ENCODE data around the gene TUBG1.

TUBG1 gene

GRCh38 chr17:42639525-42640113 lies 30.1 kb downstream of the TUBG1 start:
- Histone ChIP-seq H3K56ac (ENCODE audit: low read length) (no peak overlapping the region), H2BK5ac (ENCODE audit: low read length) (no peak overlapping the region), H3K36me3 (ENCODE audit: control insufficient read depth, insufficient read depth, low read length) (no peaks in the 10 kb centered on the region), H3K4ac (ENCODE audit: low read depth, low read length) (no peak overlapping the region), H2BK120ac (ENCODE audit: low read depth, low read length) (no peak overlapping the region), H4K5ac (ENCODE audit: low read length) (no peak overlapping the region), H3K27me3 (ENCODE audit: insufficient read depth, low read length, poor library complexity) (no peaks in the 10 kb centered on the region), H3K79me2 (ENCODE audit: control insufficient read depth, insufficient read depth, low read length) (no peaks in the 10 kb centered on the region), H3K4me1 (ENCODE audit: control insufficient read depth, low read depth, low read length) (no peaks in the 10 kb centered on the region), H3K18ac (ENCODE audit: low read length) (no peak overlapping the region), H3K4me3 (ENCODE audit: low read length) (no peak overlapping the region), H3K9ac (ENCODE audit: low read length) (no peak overlapping the region), H3K23ac (ENCODE audit: low read length) (no peak overlapping the region), H3K79me1 (ENCODE audit: low read length) (no peaks in the 10 kb centered on the region), H2BK15ac (replicated peaks; ENCODE audit: low read depth) (no peak overlapping the region), H3K4me2 (ENCODE audit: low read length) (no peak overlapping the region), H4K8ac (ENCODE audit: low read depth, low read length) (no peak overlapping the region), H3K27ac (ENCODE audit: low read depth, low read length) (no peak overlapping the region), H2AK5ac (ENCODE audit: low read length) (no peak overlapping the region)
- no peak for DNase-seq
- no CpG with 5 or more reads among the region's 7 CpGs for whole genome bisulfite sequencing (ENCODE audit: extremely low coverage, insufficient coverage, low lambda C conversion rate)

- Histone ChIP-seq H3K4me1 (ENCODE audit: control insufficient read depth, low read depth, low read length) (no peaks in the 10 kb centered on the region), H3K9ac (ENCODE audit: low read length) (no peak overlapping the region), H2BK120ac (ENCODE audit: low read depth, low read length) (no peak overlapping the region), H2BK15ac (replicated peaks; ENCODE audit: low read depth) (no peak overlapping the region), H3K4ac (ENCODE audit: low read depth, low read length) (no peak overlapping the region), H3K4me3 (ENCODE audit: low read length) (no peak overlapping the region), H3K27me3 (ENCODE audit: insufficient read depth, low read length, poor library complexity) (no peaks in the 10 kb centered on the region), H3K36me3 (ENCODE audit: control insufficient read depth, insufficient read depth, low read length) (no peaks in the 10 kb centered on the region), H4K5ac (ENCODE audit: low read length) (no peak overlapping the region), H3K79me1 (ENCODE audit: low read length) (no peaks in the 10 kb centered on the region), H3K56ac (ENCODE audit: low read length) (no peak overlapping the region), H3K79me2 (ENCODE audit: control insufficient read depth, insufficient read depth, low read length) (no peaks in the 10 kb centered on the region), H2BK5ac (ENCODE audit: low read length) (no peak overlapping the region), H4K8ac (ENCODE audit: low read depth, low read length) (no peak overlapping the region), H3K27ac (ENCODE audit: low read depth, low read length) (no peak overlapping the region), H3K18ac (ENCODE audit: low read length) (no peak overlapping the region), H2AK5ac (ENCODE audit: low read length) (no peak overlapping the region), H3K23ac (ENCODE audit: low read length) (no peak overlapping the region), H3K4me2 (ENCODE audit: low read length) (no peak overlapping the region)
- DNase-seq: no peak
- no CpG with 5 or more reads among the region's 4 CpGs for WGBS (ENCODE audit: extremely low coverage, insufficient coverage, low lambda C conversion rate)
These were observed 30.6 kb downstream of the TUBG1 start for GRCh38 chr17:42640121-42640520.

GRCh38 chr17:42642336-42642735 lies 32.9 kb downstream of the TUBG1 start:
- no peaks in the 10 kb centered on the region for H3K79me2 ChIP-seq (ENCODE audit: control insufficient read depth, insufficient read depth, low read length)
- WGBS (ENCODE audit: extremely low coverage, insufficient coverage, low lambda C conversion rate): no CpG with 5 or more reads among the region's 2 CpGs
- H2BK15ac ChIP-seq (replicated peaks; ENCODE audit: low read depth): no peak overlapping the region
- no peak overlapping the region for H3K9ac ChIP-seq (ENCODE audit: low read length)
- H3K4me1 ChIP-seq (ENCODE audit: control insufficient read depth, low read depth, low read length): no peaks in the 10 kb centered on the region
- H4K8ac ChIP-seq (ENCODE audit: low read depth, low read length): no peak overlapping the region
- no peaks in the 10 kb centered on the region for H3K36me3 ChIP-seq (ENCODE audit: control insufficient read depth, insufficient read depth, low read length)
- no peak overlapping the region for H4K5ac ChIP-seq (ENCODE audit: low read length)
- no peak overlapping the region for H3K4ac ChIP-seq (ENCODE audit: low read depth, low read length)
- H3K23ac ChIP-seq (ENCODE audit: low read length): no peak overlapping the region
- H3K27ac ChIP-seq (ENCODE audit: low read depth, low read length): no peak overlapping the region
- no peak overlapping the region for H2BK120ac ChIP-seq (ENCODE audit: low read depth, low read length)
- no peak overlapping the region for H3K18ac ChIP-seq (ENCODE audit: low read length)
- no peak overlapping the region for H2BK5ac ChIP-seq (ENCODE audit: low read length)
- H3K56ac ChIP-seq (ENCODE audit: low read length): no peak overlapping the region
- DNase-seq: no peak
- H3K79me1 ChIP-seq (ENCODE audit: low read length): no peaks in the 10 kb centered on the region
- no peak overlapping the region for H2AK5ac ChIP-seq (ENCODE audit: low read length)
- no peak overlapping the region for H3K4me2 ChIP-seq (ENCODE audit: low read length)
- H3K27me3 ChIP-seq (ENCODE audit: insufficient read depth, low read length, poor library complexity): no peaks in the 10 kb centered on the region
- H3K4me3 ChIP-seq (ENCODE audit: low read length): no peak overlapping the region

- Histone ChIP-seq H3K36me3 (ENCODE audit: control insufficient read depth, insufficient read depth, low read length) (no peaks in the 10 kb centered on the region), H3K27ac (ENCODE audit: low read depth, low read length) (no peak overlapping the region), H3K79me1 (ENCODE audit: low read length) (no peaks in the 10 kb centered on the region), H2BK120ac (ENCODE audit: low read depth, low read length) (no peak overlapping the region), H3K18ac (ENCODE audit: low read length) (no peak overlapping the region), H3K23ac (ENCODE audit: low read length) (no peak overlapping the region), H2AK5ac (ENCODE audit: low read length) (no peak overlapping the region), H3K56ac (ENCODE audit: low read length) (no peak overlapping the region), H4K8ac (ENCODE audit: low read depth, low read length) (no peak overlapping the region), H4K5ac (ENCODE audit: low read length) (no peak overlapping the region), H2BK15ac (replicated peaks; ENCODE audit: low read depth) (no peak overlapping the region), H3K79me2 (ENCODE audit: control insufficient read depth, insufficient read depth, low read length) (no peaks in the 10 kb centered on the region), H3K27me3 (ENCODE audit: insufficient read depth, low read length, poor library complexity) (no peaks in the 10 kb centered on the region), H3K9ac (ENCODE audit: low read length) (no peak overlapping the region), H3K4ac (ENCODE audit: low read depth, low read length) (no peak overlapping the region), H3K4me1 (ENCODE audit: control insufficient read depth, low read depth, low read length) (no peaks in the 10 kb centered on the region), H2BK5ac (ENCODE audit: low read length) (no peak overlapping the region), H3K4me2 (ENCODE audit: low read length) (no peak overlapping the region), H3K4me3 (ENCODE audit: low read length) (no peak overlapping the region)
- no peak for DNase-seq
- no CpG with 5 or more reads among the region's 5 CpGs for WGBS (ENCODE audit: extremely low coverage, insufficient coverage, low lambda C conversion rate)
These were observed 38.3 kb downstream of the TUBG1 start for GRCh38 chr17:42647778-42648177.

- Histone ChIP-seq H3K79me1 (ENCODE audit: low read length) (no peaks in the 10 kb centered on the region), H3K79me2 (ENCODE audit: control insufficient read depth, insufficient read depth, low read length) (no peaks in the 10 kb centered on the region), H3K36me3 (ENCODE audit: control insufficient read depth, insufficient read depth, low read length) (no peaks in the 10 kb centered on the region), H3K18ac (ENCODE audit: low read length) (no peak overlapping the region), H2BK120ac (ENCODE audit: low read depth, low read length) (no peak overlapping the region), H2AK5ac (ENCODE audit: low read length) (no peak overlapping the region), H2BK5ac (ENCODE audit: low read length) (no peak overlapping the region), H3K4me2 (ENCODE audit: low read length) (no peak overlapping the region), H2BK15ac (replicated peaks; ENCODE audit: low read depth) (no peak overlapping the region), H3K27ac (ENCODE audit: low read depth, low read length) (no peak overlapping the region), H3K56ac (ENCODE audit: low read length) (no peak overlapping the region), H3K9ac (ENCODE audit: low read length) (no peak overlapping the region), H3K27me3 (ENCODE audit: insufficient read depth, low read length, poor library complexity) (no peaks in the 10 kb centered on the region), H3K4me3 (ENCODE audit: low read length) (no peak overlapping the region), H4K8ac (ENCODE audit: low read depth, low read length) (no peak overlapping the region), H3K4ac (ENCODE audit: low read depth, low read length) (no peak overlapping the region), H3K23ac (ENCODE audit: low read length) (no peak overlapping the region), H4K5ac (ENCODE audit: low read length) (no peak overlapping the region), H3K4me1 (ENCODE audit: control insufficient read depth, low read depth, low read length) (peaks cover 2% of the 10 kb centered on the region)
- DNase-seq: no peak
- WGBS (ENCODE audit: extremely low coverage, insufficient coverage, low lambda C conversion rate): no CpG with 5 or more reads among the region's 4 CpGs
These were observed 41.9 kb downstream of the TUBG1 start for GRCh38 chr17:42651392-42651791.

Measured in mesendoderm (in vitro differentiated cells).